Tibial artery (tissue), 4 donors: ENCODE data around the gene KLHL34.

Experiments
- DNase-seq, 2 donors: peaks; one replicate each; pipeline ENCODE4 v3.0.0-alpha.2; 2019
- H3K27ac ChIP-seq, 2 donors: fragments of 200-600 bp; sonication (generic) in 1 of 2; 1 replicate in 1 of 2; 2 replicates in 1 of 2; pipeline ENCODE4 v1.5.1; 2018 to 2019; ENCODE audit warnings: mild to moderate bottlenecking in 1 of 2
- H3K27me3 ChIP-seq, 2 donors: fragments of 200-600 bp; sonication (generic) in 1 of 2; one replicate each; pipeline versions ENCODE4 v1.5.1 to v1.6.0; 2016 to 2019
- H3K36me3 ChIP-seq, 3 donors: fragments of 200-600 bp; sonication (generic) in 2 of 3; one replicate each; pipeline ENCODE4 v1.5.1; 2016 to 2019; ENCODE audit warnings: mild to moderate bottlenecking in 2 of 3
- H3K4me1 ChIP-seq, 4 donors: fragments of 200-600 bp; sonication (generic) in 2 of 4; 1 replicate in 3 of 4; 2 replicates in 1 of 4; pipeline ENCODE4 v1.5.1; 2016 to 2019
- H3K4me3 ChIP-seq, 2 donors: fragments of 200-600 bp; sonication (generic) in 1 of 2; 1 replicate in 1 of 2; 2 replicates in 1 of 2; pipeline ENCODE4 v1.5.1; 2018 to 2019; ENCODE audit warnings: mild to moderate bottlenecking in 2 of 2
- H3K9me3 ChIP-seq, 3 donors: fragments of 200-600 bp; sonication (generic) in 1 of 3; one replicate each; pipeline ENCODE4 v1.5.1; 2016 to 2019
- intact Hi-C: fragments of 100-400 bp; cut with DNase I; formaldehyde crosslinking; loops from one replicate; pipeline ENCODE4 v1.15.0; 2023; ENCODE audit warnings: low total_unique reads
- TF ChIP-seq, protein P1 (sequence below), 2 experiments: fragments of 200-600 bp in 1 of 2; fragments of 450-650 bp in 1 of 2; IDR thresholded peaks; one replicate each; pipeline ENCODE4 v1.5.1; 2017 to 2019; ENCODE audit warnings: antibody characterized with exemption in 2 of 2, mild to moderate bottlenecking in 1 of 2, moderate library complexity in 1 of 2

The KLHL34 gene

DNA sequence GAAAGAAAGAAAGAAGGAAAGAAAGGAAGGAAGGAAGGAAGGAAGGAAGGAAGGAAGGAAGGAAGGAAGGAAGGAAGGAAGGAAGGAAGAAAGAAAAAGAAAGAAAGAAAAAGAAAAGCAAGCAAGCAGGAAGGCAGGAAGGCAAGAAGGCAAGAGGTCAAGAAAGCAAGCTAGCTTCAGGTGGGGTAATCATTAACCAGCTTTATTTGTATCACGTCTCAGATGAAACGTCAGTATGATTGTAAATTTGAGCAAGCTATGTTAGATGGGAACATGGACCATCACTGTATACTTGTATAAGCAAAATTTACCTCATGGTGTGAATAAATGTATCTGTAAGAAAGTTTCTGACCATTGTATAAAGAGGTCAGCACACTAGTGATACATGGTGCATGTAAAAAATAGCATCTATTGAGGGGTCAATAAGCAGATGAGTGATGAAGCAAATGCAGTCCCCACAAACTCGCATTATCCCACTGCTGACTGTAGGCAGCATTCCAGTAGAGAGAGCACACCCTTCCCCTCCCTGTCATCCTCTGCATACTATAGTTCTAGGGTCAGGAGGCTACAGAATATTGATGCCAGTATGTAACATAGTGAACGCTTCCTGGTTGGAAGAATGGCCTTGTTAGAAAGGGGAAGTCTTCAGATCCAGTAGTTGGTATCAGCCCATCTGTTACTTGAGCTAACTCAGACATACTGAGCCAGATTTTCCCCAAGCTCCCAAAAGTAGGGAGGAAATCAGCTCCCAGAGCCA is 16.5 kb upstream of the KLHL34 start:
- Histone ChIP-seq H3K36me3 (no peaks in the 10 kb centered on the region), H3K9me3 (no peaks in the 10 kb centered on the region), H3K27ac (no peak overlapping the region), H3K4me1 (no peaks in the 10 kb centered on the region), H3K4me3 (no peak overlapping the region), H3K27me3 (no peaks in the 10 kb centered on the region)
- intact Hi-C loops = no loop called here
- no peak for DNase-seq
- TF ChIP-seq, protein P1, sequence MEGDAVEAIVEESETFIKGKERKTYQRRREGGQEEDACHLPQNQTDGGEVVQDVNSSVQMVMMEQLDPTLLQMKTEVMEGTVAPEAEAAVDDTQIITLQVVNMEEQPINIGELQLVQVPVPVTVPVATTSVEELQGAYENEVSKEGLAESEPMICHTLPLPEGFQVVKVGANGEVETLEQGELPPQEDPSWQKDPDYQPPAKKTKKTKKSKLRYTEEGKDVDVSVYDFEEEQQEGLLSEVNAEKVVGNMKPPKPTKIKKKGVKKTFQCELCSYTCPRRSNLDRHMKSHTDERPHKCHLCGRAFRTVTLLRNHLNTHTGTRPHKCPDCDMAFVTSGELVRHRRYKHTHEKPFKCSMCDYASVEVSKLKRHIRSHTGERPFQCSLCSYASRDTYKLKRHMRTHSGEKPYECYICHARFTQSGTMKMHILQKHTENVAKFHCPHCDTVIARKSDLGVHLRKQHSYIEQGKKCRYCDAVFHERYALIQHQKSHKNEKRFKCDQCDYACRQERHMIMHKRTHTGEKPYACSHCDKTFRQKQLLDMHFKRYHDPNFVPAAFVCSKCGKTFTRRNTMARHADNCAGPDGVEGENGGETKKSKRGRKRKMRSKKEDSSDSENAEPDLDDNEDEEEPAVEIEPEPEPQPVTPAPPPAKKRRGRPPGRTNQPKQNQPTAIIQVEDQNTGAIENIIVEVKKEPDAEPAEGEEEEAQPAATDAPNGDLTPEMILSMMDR (IDR thresholded peaks at IDR 0.05) = no peak

DNA sequence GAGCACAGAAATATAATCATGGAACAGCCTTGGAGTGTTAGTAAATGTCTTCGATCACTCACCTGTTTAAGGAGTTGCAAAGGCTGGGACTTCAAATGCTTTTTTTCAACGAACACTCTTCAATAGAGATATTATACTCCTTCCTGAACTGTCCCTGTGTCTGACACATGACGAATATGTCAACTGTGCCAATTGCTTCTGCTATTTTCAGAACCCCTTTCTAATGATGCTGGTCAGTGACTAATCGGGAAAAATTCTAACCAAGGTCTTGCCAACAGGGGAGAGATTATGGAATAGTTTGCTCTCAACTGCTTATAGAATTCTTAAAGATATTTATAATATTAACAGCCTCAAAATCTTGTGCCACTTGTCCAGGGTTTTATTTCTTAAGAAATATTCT is 8.5 kb upstream of the KLHL34 start:
- Histone ChIP-seq H3K27me3 (no peaks in the 10 kb centered on the region), H3K4me3 (no peak overlapping the region), H3K36me3 (no peaks in the 10 kb centered on the region), H3K9me3 (no peaks in the 10 kb centered on the region), H3K27ac (no peak overlapping the region), H3K4me1 (no peaks in the 10 kb centered on the region)
- DNase-seq = no peak
- intact Hi-C loops = no loop called here
- TF ChIP-seq, protein P1 (IDR thresholded peaks at IDR 0.05) = no peak

DNA sequence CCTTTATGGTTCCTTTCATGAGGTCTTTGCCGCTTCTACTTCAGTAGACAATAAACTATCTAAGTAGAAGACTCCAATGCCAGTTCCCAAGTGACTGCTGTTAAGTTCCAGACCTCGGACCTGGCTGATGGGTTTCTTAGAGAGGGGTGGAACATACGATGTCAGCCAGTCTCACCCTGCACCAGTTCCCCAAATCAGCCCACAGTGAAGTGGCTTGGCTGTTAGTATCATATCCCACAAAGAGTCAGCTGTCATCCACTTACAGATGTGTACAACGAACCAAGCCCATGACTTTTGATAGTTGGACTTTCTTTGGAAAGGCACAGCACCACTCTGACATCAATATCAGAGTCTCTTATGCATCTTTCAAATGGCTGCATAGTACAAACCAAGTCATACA is 8.1 kb upstream of the KLHL34 start:
- Histone ChIP-seq H3K36me3 (no peaks in the 10 kb centered on the region), H3K9me3 (no peaks in the 10 kb centered on the region), H3K4me3 (no peak overlapping the region), H3K4me1 (no peaks in the 10 kb centered on the region), H3K27ac (no peak overlapping the region), H3K27me3 (no peaks in the 10 kb centered on the region)
- no peak for DNase-seq
- TF ChIP-seq, protein P1 (IDR thresholded peaks at IDR 0.05) = no peak
- intact Hi-C loops = no loop called here

DNA sequence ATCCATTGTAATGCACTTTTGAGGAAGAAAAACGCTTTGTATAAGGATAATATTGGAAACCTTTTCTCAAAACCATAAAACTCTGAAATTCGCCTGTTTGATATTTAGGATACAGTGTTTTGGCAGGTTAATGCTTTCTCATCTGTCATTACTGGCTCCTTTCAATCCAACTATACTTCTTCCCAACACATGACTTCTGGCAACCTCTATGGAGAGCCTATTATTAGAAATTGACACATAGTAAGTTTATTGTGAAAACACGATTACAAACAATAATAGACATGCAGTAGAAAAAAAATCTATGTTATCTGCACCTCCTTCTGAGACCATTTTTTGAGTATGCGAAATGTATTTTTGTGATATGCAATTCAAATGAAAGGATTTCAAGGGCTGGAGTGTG is 4.6 kb upstream of the KLHL34 start:
- intact Hi-C loops = no loop called here
- Histone ChIP-seq H3K36me3 (no peaks in the 10 kb centered on the region), H3K4me3 (no peak overlapping the region), H3K27me3 (peaks cover 0 to 10% of the 10 kb centered on the region in 2 donors), H3K27ac (no peak overlapping the region), H3K9me3 (no peaks in the 10 kb centered on the region), H3K4me1 (no peaks in the 10 kb centered on the region)
- TF ChIP-seq, protein P1 (IDR thresholded peaks at IDR 0.05) = no peak
- no peak for DNase-seq

DNA sequence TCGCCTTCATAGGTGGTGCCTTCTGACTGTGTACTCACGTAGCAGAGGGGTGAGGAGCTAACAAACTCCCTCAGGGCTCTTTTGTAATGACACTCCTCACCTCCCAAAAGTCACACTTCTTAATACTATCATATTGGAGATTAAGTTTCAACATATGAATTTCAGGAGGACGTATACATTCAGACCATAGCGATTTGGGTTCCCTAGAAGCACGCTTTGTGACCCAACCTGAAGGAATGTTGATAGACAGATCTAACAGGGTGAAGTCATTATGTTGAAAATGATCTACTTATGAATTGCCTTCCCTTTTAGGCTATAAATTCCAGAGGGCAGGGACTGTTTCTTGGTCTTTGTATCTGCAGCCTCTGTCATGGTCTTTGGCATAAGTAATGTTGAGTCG is 3.2 kb upstream of the KLHL34 start:
- Histone ChIP-seq H3K36me3 (no peaks in the 10 kb centered on the region), H3K27me3 (peaks cover 0 to 24% of the 10 kb centered on the region in 2 donors), H3K4me1 (no peaks in the 10 kb centered on the region), H3K4me3 (no peak overlapping the region), H3K9me3 (no peaks in the 10 kb centered on the region), H3K27ac (no peak overlapping the region)
- no peak for DNase-seq
- intact Hi-C loops = no loop called here
- TF ChIP-seq, protein P1 (IDR thresholded peaks at IDR 0.05) = no peak
